ENCODE measurements around the gene VEPH1.
A peak's percentile ranks its signal among the peaks of the same experiment; 100 is the strongest.

Gene VEPH1

DNA sequence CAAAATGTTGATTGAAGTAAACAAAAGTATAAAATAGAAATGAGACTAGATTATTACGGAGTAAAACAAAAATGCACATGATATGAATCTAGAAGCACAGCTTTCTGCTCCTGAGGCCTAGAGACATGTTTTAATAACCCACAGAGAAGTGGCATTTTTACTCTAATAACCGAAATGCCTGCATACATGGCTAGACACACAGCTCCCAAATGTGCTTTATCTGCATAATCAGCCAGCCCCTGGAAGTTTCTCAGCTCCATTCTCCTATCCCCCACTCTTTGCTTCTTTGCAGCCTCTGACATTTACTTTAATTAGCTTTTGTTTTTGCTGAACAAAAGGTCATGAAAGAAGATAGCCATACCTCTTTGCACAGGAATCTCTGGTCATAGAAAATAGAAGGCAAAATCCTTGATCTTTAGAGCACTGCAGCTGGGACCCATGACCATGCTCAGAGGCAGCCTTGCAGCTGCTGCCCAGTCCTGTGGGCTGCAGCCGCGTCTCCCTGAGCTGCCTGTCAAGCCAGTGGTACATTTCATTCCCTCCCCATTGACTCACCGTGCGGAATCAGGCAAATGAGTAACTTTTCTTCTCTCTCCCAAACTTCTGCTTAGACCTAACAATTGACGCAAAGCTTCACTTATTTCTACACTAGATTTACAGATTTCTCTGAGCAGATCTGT lies at the start of gene VEPH1:
VEPH1 (minus strand) TSS at position 501 of the 680 bp plus-strand sequence. CDS start 8,067 bp downstream, outside the sequence.
- DNase-seq: no peak

DNA sequence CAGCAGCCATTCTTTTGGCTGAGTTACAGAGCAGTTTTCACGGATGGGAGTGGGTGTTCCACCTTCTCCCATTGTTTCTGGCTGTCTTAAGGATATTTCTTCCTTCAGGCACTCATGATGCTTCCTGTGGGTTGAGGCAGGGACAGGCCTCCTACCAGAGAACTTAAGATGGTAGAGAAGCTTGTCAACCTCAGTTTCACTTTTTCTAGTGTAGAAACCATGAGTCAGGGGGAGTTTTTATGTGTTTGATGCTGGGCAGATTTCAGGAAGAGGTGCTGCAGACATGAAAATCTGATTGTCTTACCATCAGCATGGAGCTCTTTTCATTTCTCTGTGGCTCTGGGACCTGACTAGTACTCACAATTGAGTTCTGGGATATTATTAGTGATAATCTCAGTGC lies 48.7 kb upstream of the VEPH1 start:
- no peak for DNase-seq

DNA sequence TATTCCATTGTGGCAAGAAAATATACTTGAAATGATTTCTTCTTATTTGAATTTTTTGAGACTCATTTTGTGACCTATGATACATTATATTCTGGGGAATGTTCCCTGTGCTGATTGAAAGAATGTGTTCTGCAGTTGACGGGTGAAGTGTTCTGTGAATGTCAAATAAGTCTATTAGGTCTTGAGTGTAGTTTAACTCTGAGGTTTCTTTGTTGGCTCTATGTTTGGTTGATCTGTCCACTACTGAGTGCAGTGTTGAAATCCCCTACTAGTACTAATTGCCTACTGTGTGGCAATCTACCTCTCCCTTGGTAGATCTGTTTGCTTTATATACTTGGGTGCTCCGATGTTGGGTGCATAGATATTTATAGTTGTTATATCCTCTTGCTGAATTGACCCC lies 46.3 kb upstream of the VEPH1 start:
- no peak for DNase-seq

DNA sequence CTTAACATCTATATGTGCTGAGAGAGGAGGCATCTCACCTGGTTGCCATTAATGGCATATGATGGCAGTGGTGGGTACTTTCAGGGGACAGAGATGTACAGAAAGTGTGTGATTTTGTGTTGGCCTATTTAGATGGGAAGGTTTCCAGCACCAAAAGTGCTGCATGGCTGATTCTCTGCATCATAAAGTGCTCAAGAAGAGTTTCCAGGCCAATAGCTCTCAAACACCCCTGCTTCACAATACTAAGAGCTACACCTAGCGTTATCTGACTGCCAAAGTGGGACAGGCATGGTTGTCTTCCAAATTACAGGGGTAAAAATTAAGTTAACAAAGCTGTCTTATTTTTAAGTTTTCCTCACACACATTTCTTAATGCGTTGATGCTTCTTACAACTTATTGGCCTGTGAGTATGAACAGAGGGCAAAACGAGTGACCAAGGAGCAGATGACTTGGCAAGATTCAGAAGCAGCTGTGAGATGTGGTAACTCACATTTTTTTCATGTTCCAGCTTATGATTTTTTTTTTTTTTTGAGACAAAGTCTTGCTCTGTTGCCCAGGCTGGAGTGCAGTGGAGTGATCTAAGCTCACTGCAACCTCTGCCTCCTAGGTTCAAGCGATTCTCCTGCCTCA lies 41.4 kb upstream of the VEPH1 start:
- no peak for DNase-seq

DNA sequence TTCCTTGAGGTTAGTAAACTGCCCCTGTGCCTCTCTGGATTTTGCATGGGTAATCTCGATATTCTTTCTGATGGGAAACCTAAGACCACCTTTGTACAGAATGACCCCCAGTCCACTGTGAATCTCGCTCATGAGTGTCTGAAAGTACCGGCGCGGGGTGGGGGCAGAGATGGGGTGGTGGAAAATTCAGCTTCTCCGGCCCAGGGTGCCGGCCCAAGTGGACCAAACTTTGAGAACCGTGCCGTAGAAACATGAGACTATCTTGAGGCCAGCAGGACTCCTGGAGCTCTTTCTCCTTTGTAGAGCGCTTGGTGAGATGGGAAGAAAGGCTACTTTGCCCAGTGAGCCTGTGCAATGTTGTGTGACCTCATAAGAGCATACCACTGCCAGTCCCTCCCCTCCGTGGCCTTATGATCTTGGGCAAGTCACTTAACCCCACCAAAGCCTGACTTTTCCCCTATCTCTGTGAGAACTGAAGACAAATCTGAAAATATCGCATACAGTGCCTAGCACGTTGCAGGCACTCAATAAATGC lies 40.4 kb upstream of the VEPH1 start:
- no peak for DNase-seq

DNA sequence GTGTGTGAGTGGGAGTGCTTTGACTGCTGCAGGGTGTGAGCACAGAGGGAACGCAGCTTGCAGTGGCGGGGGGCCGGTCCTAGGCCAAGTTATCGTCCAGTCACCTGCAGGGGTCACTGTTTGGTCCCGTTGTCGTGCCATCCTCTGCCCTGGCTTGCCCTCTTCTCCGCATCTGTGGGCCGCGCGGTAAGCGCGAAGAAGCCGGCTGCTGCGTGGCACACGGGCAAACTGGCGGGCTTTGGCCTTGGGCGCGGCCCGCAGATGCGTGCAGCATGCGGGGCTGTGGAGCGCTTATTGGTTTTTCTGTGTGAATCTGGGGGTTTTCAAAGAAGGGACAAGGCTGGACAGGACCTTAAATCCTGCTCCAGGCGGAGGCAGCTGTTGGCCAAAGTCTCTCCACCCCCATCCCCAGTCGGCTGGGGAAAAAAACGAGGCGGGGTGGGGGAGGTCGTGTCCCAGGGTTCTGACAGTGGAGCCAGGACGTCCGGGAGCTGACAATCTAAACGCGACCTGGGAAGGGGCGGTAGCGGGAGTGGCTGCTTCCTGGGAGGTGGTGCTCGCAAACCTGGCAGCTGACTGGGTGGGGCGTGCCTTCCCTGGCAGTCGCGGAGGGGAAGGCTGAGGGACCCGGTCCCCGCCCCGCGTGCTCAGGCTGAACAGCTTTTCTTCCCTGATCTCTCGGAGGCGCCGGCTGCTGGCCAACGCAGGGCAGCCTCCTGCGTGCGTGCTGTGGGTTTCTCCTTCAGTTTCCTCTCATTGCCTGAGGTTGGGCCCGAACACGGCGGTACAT lies 39.7 kb upstream of the VEPH1 start:
- no peak for DNase-seq

DNA sequence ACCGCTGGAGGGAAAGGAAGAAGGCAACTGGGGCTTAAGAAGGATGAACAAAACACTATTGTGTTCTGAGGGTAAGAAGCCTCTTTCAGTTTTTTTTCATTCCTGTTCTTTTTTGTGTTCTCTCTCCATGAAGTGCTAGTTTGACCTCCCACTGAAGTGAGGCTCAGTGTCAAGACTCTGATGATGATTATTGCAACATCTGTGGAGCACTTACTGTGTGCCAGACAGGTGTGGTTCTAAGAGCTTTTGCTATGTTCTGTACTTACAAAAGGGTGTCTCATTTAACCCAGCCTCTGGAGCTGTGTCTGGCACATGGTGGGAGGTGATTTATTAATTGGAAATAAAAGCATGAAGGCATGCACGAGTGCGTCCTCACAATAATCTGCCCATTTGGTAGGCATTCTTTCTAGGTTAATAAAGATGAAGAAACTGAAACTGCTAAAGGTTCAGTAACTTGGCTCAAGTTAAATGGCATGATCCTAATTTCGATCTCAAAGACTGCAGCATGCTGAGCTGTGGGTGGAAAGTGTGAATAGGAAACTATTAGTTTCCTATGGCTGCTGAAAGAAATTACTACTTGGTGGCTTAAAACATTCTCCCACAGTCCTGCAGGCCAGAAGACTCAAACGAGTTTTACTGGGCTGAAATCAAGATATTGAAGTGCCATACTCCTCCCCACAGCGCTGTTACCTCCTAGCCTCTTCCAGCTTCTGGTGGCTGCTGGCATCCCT lies 38.5 kb upstream of the VEPH1 start:
- no peak for DNase-seq

DNA sequence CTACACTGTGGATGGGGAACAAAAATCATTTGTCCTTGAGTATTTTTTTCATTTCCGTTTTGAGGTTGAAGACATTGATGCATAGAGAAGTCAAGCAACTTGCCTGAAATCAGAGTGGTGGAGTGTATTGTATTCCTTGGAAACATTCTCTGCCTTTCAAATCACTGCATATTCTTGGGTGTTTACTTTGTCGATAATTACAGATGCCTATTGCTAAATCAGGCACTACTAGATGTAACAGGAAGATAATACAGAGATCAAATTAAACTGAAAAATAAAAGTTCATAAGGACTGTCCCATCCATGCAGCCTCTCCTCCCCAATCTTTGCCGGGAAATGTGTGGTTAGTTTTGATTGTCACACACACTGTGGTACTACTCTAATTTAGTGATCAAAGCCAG lies 37.4 kb upstream of the VEPH1 start:
- no peak for DNase-seq

DNA sequence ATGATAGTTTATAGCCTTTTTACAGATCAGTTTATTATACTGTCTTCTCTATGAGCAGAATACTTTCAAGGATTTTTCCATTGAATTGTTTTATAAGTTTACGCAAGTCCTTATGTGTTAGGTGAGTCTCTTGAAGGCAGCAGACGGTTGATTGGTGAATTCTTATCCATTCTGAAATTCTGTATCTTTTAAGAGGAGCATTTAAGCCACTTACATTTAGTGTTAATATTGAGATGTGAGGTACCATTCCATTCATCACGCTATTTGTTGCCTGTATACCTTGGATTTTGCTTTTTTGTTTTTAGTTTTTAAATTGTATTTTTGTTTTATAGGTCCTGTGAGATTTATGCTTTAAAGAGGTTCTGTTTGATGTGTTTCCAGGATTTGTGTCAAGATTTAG lies 32.5 kb upstream of the VEPH1 start:
- no peak for DNase-seq

DNA sequence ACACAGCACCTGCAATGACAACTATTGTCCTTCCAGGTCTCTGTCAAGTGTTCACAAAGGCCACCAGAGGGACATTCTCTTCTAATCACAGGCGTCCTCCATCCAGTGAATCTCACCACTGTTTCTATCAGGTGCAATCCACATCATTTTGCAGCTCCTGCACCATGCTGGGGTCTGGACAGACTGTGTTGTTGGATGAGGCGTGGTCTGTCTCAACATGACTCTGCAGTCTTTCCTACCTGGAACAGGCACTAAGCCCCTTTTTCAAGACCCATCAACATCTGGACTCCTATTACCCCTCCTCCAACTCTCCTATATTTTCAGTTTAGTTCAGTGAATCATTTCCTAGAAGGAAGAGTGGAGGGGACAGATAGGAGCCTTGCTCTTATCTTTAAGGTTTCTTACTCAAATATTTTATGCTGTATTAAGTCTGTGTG lies 31.5 kb upstream of the VEPH1 start:
- no peak for DNase-seq

DNA sequence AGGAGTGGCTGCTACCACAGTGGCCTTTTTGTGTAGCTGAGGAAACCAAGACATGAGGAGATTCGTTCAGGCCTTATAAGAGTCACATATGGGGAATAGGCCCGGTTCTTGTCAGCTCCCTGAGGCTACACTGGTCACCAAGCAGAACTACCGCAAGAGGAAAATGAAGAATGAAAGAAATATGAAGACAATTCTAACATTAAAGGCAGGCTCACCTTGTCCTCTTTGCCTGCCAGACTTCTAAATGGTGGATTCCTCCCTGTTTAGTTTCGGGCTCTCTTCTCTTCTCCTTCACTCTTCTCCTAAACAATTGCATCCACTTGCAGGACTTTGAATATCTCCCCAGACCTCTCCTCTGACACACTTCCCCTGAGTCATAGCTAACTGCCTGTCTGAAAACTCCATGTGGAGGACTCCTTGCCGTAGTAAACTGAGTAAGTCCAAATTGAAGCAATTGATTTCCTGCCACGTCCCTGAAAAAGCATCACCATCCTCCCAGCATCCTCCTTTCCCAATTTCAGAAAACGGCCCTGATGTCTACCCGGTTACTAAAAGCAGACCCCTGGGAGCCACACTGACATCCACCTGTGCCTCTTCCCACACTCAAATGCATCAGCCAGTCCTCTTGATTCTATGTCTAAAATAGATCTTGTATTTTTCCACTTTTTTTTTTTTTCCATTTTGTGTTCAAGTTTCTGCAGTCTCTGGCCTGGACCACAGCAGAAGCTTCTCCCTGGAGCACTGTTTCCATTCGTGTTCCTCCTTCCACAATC lies 30.3 kb upstream of the VEPH1 start:
- DNase-seq: no peak

DNA sequence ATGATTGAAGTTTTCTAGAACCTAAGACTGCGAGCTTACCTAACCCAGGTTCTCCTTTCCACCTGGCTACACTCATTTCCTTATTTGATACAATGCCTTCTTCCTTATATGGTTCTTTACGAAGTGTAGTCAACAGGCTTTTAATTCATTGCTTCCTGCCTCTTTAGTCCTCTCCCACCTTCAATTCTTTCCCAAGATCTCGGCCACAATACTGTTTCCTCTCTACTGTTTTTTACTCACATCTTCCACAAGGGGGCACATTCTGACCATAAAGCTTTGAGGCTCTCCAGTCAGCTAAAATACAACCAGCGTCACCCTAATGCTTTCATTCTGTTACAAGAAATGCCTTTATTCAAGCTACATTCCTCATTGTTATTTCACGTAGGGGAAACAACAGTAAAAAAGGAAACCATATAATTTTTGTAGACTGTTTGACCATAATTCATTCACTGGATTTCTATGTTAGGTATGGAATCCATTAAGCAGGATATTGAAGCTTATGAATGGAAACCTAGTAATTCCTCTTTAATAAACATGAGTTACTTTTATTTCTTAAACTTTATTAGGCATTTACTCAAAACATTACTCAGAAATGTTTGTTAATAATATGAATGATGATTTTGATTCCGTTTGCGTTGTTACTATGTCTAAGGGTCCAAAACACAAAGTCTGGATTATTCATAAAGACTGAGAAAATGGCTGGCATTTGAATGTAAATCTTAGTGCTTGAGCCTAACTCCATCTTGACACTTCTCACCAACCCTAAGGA lies 29.5 kb upstream of the VEPH1 start:
- peak; percentile 65 for DNase-seq

DNA sequence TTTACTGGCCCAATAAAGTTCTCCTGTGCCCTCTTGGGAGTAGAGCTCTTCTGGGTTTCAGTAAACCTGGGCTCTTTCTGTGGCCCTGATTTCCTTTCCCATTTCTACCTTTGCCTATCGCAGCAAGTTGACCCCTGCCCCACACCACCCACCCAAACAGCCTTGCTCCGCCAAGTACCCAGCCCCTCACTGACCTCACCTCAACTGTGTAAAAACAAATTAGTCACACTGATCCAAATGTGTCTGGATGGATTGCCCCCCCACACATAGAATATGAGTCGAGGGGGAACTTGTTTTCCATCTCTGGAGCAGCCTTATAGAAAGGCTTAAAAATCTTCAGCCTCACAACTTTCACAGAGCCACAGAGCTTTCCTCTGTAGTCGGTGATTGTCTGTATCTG lies 28.6 kb upstream of the VEPH1 start:
- DNase-seq: no peak

DNA sequence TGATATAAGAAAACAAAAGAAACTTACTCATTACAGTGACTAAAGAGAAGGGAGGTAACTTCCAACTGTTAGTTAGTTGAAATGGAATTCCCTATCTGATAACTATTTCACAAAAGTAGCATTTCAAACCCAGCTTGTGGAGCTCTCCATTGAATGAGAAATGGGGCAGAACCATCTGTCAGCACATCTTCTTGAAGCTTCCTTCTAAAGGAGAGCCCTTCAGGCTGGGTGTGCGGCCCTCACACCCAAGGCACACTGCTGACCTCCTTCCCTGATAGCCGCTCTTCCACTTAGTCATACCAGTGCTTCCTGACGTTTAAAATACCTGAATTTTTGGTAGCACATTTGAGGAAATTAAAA lies 28.1 kb upstream of the VEPH1 start:
- no peak for DNase-seq

DNA sequence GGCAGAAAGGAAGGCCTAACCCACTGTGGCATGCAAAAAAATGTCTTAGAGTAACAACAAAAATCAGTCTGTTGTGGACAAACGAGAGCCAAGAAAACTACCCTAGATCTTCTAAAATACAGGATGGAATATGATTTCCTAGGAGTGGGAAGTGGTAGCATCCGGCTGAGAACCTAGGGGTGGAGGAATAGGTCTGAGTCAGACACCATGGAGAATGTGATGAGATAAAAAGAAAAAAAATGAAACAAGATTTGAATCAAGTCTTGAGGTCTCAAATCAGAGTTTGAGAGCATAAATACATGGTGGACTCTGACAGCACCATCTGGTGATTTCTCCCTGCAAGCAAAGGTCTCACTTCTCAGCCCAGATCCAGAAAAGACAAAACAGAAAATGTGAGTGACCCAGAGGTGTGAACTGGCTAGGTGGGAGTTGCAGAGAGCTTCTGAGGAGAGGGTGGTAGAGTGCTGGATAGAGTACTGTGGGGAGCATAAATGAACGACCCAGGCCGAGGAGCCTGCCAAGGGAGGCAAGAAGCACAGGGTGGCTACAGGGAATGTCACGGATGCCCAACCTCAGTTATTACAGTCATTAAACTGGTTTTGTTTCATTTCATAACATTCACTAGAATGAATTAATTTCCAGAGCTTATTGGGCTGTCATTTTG lies 27.6 kb upstream of the VEPH1 start:
- DNase-seq: no peak

DNA sequence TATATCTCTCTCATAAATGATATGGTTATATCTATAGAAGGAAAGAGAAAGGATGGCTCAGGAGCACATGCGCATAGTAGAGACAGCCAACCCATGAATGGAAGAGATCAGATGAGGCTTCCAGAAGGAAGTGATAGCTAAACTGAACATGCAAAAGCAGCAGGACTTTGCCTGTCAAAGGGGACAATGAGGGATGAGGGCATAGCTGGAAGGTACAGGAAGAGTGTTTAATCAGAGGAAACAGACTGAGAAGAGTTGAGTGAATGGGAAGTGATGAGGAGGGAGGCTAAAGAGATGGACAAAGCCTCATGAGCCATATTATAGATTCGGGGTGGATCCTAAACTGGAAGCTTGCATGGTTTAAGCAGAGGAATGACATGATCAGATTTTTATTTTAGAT lies 26.5 kb upstream of the VEPH1 start:
- no peak for DNase-seq

DNA sequence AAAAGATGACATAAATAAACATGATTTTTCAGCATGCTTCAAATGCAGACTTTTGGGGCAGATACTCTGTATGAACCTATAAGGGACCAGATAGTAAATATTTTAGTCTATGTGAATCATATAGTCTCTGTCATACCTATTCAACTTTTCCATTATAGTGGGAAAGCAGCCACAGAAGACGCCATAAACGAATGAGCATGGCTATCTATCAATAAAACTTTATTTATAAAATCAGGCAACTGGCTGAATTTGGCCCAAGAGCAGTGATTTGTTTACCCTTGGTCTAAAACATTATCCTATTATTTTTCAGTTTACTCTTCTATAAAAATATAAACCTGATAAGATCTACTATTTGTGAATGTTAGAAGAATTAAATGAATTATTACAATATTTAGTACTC lies 25.9 kb upstream of the VEPH1 start:
- no peak for DNase-seq

DNA sequence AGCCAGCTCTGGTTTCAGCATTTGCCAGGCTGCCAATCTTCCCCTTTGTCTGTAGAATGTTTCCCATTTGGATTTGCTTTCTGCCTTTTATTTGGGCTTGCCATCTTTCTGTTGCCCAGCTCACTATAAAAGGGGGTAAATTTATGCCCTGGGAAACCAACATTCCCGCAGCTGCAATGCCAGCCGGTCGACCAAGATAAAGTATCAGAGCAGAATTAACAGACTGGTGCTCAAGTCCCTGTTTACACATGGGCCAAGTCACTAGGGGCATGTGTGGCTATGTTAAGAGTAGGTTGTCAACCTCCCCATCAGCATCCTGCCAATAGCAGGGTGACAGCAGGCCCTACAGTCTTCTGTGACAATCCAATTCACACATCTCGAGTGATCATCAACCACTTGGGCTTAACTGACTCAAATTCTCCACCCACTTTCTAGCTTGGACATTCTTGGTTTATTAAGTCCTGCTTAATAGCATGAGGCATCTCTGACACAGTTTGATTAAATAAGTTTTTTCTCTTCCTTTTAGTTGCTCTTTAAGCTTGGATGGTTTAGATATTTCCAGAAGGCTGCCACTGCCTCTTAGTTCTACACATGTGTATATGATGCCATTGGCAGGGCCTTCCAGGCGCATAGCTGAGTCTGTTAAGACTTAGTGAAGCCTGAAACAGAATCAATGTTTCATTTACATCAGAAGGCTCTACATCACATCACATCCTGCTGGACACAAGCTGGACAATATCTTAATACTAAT lies 24.1 kb upstream of the VEPH1 start:
- no peak for DNase-seq

DNA sequence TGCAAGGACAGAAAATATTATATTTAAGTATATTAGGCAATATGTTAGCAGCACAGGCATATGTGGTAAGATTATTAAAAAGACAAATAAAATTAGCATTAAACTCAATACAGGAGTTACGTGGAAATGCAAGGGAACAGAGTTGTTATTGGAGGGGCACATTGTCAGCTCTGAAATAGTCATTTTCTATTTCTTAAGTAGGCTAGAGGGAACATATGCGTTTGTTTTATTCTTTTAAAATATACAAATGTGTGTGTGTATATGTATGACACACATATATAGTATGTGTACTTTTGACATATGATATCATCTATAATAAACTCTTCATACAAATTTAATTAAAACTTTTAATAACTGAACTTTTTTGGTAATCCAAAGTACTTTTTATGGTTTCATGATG lies 22.8 kb upstream of the VEPH1 start:
- DNase-seq: no peak

DNA sequence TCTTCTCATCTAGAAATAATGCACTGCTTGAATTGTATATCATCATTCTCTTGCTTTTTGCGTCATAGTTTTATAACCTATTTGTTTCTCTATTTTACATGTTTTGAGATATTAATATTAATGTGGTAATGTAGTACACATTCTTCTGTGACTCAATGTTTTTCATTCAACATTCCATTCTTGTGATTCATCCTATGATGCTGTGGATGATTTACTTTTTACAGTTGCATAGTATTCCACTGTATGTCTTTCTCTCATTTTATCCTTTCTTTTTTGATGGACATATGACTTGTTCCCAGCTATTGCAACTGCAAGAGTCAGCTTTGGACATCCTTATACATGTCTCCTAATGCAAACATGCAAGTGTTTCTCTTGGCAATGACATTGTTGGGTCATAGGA lies 20.6 kb upstream of the VEPH1 start:
- DNase-seq: no peak
